Measurements from ENCODE around the gene MACROD2.

Gene MACROD2

DNA sequence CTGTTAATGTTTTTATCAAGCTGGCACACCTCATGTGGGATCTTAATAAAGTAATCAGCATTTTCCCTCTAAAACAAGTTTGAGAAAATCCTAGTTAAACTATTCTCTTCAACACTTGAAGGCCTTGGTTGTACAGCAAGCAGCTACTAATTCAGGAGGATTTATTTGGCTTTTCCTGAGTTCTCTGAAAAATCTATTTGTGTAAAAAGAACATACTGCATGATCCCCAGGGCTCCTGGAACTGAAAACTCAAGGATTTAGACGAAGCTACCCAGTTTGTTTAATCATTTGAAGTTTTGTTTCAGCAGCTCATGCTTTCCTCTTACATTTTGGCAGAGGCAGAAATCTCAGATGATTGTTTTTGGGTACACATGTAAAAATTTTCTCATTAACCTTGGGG lies 651.7 kb downstream of the MACROD2 start:
- DNase-seq (ENCODE audit: low read depth) = no peak

DNA sequence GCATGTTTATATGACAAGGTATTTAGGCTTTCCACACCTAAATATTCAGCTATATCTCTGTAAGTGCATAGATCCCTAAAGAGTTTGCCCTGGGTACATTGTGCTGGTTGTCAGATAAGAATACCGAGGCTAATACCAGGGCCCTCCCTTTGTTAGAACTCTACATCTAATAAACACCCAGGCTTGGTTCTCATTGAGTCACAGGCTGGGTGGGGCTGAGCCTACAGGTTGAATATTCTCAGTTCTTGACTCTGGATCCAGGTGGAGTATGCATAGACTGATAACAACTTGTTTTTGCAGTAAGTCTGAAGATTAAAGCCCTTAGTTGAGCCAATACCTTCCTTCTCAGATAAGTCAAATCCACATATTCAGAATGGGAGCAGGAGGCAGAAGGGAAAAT lies 654.3 kb downstream of the MACROD2 start:
- no peak for DNase-seq (ENCODE audit: low read depth)

DNA sequence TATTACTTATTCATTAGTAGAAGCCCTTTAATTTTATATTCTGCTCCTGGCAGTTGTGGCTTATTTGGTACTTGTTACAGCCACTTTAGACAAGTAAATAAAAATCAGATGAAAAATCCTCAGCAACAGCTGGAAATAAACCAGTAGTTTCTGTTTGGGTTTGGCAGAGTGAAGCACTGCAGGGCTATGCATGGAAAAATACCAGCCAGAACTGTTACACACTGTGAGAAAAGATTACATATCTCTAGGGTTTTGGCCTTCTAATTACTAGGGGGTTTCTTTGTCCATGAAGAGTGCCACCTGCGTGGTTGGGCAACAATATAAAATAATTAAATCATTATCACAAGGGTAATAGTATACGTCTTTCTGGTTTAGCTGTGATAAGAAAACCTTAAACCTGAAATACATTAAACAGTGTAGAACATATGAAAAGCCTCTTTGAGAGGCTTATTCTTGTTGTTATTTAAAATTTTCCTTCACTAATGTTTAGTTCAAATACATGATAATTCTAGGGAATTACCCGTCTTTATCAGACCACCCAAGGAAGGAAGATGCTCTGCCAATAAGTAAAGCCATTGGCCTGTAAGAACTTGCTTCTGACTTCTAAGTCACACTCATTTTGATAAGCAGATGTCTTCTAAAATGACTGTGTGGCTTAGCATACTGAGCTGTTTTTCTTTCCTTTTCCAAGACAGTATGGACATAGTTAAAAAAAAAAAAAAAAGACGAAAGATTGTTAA lies 662.1 kb downstream of the MACROD2 start:
- DNase-seq (ENCODE audit: low read depth) = no peak

DNA sequence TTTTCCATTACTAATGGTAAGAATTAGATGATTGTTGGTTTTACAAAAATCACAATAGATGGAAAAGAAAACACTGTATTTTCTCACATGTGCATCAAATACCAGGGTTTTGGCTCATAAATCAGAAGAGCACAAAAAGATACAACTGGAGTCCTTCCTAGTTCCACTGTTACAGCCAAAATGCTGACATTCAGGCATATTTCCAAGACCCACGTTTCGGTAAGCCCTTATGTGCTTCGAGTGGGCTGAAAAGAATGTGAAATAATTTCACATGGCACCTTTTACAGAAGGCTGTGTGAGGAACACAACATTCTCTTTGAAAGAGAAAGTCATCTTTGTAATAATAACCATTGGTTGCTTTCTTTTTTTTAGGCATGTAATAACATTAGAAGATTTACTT lies 668.8 kb downstream of the MACROD2 start:
- DNase-seq (ENCODE audit: low read depth) = no peak

DNA sequence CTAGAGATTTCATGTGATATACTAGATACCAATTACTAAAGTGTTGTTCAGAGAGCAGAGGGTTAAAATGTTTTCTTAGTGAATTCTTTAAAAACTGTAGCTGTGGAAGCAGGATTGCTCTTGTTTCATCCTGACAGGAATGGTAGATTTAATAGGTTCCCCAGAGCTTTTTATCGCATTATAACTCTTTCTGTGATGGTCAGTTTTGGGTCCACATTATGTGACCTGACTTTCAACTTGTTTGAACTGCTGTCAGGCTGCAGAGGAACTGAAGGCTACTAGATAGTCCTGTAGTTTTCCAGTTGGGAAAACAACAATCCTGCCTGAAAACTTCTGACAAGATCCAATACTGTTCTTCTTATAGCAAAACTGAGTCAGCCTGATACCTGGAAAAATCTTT lies 671.4 kb downstream of the MACROD2 start:
- no peak for DNase-seq (ENCODE audit: low read depth)

DNA sequence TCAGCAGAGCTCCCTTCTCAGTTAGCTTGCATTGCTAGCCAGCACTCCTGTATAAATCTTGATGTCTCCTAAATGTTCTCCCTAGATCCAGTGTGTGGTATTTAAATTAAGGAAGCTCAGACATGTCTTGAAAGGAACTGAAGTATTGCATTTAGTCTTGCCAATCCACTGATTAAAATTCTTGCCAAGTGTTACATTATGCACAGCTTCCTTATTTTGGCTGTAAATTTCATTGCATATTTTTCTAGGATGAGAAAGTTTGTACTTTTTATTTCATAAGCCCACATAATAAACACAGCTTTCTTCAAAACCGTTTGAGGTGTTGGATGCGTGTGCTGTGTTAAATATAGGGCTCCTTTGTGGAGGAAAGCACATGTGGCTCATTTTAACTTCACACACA lies 671.9 kb downstream of the MACROD2 start:
- DNase-seq (ENCODE audit: low read depth) = no peak

DNA sequence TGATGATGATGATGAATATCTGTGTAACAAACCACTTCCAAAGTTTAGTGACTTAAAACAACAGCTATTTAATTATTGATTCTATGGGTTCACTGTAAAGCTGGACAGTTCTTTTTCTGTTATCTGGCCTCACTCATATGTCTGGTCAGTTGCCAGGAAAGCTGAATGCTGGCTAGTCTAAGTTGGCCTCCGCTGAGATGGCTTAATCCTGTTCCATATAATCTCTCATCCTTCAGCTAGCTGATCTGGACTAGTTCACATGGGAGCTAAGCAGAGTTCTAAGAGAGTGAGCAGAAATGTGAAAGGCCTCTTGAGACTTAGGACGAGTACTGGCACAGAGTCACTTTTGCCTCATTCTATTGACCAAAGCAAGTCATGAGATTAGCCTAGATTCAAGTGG lies 676.8 kb downstream of the MACROD2 start:
- no peak for DNase-seq (ENCODE audit: low read depth)

DNA sequence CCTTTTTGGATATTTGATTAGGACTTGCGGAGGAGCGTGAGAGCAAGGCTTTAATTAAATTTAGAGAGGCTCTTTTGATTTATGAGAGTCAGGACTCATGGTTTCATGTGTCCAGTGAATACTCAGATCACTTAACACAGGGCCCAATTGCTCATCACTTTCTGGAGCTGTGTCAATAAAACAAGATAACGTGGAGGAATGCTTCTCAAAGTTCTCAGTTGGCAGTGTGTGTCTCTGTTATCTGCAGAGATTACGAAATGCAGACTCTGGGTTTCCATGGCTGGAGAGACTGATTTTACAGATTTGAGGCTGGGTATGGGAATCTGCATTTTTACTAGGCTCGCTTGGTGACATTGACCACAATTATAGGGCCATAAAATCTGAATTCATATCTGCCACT lies 677.8 kb downstream of the MACROD2 start:
- no peak for DNase-seq (ENCODE audit: low read depth)

DNA sequence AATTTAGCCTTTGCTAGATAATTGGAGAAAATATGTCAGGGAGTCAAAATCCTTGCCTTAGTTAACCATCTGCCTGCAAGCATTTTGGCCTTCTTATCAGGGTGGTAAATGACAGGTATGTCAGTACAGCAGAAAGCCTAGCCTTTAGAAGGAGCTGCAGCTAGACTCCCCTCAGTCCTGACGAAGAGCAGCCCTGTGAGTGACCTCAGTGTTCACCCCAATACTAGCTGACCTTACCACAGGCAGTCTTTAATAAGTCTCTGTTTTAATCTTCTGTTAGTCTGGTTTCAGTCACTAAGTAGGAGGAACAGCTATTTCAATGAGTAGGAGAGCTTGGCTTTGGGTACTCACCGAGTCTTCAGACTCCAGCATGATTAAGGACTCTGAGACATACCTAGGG lies 682.1 kb downstream of the MACROD2 start:
- DNase-seq (ENCODE audit: low read depth) = no peak

DNA sequence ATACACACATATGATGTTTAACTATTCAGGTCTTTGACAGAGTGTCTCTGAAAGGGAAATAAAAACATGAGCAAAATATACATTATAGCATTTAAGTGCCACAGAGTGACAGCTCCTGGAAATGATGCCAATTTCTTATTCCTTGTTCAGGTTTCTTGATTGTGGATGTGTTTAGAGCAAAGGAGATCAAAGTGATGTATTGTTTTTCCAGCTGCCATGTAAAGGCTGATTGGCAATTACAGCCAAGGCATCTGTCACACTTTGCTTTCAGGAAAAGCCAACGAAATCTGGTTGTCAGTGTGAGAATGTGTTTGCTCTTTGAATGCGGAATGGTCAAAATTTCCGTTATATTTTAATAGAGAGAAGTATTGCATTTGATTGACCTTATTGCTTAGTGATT lies 689.9 kb downstream of the MACROD2 start:
- DNase-seq (ENCODE audit: low read depth) = no peak

DNA sequence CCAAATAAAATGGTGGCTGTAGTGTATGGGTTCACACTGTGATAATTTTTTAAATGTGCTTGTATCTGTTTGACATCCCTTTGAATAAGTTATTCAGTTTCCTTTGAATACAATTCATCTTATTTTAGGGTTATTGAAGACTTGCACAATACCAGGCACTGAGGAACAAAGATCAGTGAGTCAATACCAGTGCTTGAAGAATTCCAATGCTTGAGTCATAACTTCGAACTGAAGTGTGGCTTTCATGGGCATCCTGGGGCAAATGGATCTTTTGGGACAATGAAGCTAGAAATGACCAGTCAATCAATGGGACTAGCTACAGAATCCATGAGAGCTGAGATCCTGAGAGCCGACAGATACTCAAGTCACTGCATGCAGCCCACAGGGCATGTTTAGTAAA lies 692.0 kb downstream of the MACROD2 start:
- no peak for DNase-seq (ENCODE audit: low read depth)

DNA sequence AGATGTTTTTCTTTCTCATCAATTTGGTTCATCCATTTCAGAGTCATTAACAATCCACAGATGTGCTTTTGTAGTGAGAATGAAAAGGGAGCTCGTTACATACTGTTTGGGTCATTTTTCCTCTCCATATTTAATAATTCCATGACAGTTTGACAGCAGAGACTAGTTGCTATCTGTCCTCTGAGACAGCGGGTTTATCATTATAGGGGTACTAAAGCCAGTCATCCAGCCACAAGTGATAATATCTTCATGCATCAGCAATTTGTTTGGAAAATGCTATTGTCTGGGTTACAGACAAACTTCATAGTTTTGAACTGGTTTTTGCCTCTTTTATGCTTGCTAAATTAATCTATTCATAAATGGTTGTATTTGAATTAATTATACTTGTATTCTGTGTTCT lies 692.7 kb downstream of the MACROD2 start:
- no peak for DNase-seq (ENCODE audit: low read depth)

DNA sequence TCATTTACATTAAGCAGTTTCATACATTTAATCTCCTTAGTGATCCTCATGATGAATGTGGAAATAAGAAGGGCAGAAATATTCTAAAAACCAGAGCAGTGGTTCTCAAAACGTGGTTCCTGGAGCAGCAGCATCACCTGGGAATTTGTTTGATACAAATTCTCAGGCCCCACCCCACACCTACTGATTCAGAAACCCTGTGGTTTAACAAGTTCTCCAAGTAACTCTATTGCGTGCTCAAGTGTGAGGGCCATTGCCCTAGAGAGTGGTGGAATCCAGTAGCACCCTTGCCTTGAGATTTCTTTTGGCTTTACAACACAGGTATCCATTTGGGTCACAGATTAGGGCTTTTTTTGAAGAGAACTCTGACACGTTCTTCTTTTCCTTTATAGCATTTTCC lies 696.7 kb downstream of the MACROD2 start:
- no peak for DNase-seq (ENCODE audit: low read depth)

DNA sequence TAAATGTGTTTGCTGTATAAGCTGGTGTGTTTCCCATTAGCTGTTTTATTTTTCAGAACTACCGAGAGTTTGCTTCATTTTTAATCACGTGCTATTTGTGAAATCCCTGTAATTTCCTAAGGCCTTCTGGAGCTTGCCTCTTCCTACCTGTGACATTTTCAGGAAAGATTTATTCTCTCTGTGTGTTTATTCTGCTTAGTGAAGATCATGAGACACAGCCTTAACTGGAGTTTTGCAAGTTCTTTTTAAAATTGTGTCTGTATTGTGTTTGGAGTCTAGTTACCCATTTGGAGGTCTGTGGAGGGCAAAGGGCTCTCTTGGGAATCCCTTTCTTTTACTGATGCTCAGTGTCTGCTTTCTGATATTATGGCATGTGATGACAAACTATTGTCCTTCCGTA lies 701.2 kb downstream of the MACROD2 start:
- no peak for DNase-seq (ENCODE audit: low read depth)

DNA sequence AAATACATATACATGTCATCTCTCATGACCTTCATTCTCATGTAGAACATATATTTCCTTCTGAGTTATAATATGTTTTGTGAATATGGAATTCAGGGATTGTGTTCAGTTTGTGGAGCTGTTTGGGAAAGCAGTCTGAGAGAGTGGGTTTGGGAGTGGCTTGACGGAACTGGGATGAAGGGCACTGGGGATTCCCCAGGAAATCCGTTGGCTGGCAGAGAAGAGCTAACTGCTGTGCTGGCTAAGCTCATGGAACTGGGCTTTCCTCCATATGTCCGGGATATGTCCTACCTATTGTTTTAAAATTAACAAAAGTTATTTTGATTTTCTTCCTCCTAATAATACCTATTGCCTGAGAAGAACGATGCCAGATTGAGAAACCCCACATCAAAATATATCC lies 701.6 kb downstream of the MACROD2 start:
- DNase-seq (ENCODE audit: low read depth) = no peak

DNA sequence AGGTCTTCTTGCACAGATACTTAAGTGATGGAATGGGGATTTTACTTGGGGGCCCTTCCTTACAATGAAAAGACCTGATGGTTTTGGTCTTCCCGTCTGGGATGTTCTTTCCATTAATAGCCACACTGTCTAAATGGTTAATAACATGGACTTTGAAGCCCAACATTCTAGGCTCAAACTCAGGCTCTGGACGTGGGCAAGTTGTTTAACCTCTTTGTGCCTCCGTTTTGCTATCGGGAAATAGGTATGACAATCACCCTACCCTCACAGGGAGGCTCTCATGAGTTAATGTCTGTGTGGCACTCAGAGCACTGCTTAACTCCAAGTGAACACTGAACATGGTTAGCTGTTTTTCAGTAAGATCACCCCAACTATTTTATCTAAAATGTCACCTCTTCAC lies 702.8 kb downstream of the MACROD2 start:
- DNase-seq (ENCODE audit: low read depth) = no peak

DNA sequence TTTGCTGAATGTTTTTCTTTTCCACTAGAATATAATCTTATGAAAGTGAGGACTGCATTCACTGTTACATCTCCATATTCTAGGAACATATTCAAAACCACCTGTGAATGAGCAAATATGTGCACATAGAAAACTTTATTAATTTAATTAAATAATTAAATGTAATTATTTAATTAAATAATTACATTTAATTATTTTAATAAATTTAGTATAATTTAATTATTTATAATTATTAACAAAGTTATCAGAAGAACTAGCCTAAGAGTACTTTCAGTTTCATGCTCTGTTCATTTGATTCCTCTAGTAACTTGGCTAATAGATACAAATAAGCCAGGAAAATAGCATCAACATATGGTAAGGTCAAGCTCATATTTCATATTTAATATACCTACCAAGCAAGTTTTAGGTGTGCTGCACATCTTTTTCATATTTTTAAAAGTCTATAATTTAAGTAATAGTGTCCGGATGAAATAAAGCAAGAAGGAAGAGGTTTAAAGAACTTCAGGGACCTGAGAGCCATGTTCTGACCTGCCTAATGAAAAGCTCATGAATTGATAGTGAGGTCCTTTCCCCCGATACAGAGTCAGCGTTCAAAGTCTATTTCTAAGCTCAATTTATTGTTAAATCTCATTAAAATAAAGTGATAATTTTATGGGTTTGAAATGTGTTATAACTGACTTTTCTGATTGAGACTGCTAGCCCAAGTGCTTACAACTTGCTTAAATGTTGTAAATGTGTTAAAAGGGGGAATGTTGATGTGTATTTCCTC lies 703.5 kb downstream of the MACROD2 start:
- DNase-seq (ENCODE audit: low read depth) = no peak

DNA sequence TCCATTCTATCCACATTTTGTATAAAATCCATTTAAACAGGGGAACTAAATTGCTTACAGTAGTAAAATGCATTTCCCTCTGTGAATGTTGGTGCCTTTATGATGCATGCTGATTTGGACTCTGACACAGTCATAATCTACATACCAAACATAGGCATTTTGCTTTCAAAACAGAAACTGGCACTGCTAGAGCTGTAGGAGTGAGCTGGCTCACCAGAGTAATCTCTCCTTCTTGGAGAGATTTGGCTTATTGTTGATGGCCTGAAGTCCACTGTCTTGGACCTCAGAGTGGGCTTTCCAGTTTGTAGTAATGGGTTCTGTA lies 705.3 kb downstream of the MACROD2 start:
- no peak for DNase-seq (ENCODE audit: low read depth)

DNA sequence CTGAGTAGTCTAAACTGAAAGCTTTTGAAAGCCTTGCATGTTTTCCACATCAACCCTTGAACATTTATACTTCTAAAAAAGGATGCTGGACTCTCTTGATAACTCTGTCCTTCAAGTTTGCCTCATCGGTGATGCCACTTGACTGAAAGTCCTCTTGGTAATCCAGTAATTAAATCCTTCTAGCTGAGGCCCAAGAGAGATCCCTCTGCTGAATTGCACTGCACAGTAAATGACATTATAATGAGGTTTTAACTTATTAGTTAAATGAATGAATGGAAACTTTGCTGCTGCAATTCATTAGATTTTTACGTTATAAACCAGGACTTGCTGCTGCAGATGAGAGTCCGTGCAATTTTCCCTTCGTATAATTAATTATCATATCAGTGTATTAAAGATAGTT lies 706.0 kb downstream of the MACROD2 start:
- no peak for DNase-seq (ENCODE audit: low read depth)

DNA sequence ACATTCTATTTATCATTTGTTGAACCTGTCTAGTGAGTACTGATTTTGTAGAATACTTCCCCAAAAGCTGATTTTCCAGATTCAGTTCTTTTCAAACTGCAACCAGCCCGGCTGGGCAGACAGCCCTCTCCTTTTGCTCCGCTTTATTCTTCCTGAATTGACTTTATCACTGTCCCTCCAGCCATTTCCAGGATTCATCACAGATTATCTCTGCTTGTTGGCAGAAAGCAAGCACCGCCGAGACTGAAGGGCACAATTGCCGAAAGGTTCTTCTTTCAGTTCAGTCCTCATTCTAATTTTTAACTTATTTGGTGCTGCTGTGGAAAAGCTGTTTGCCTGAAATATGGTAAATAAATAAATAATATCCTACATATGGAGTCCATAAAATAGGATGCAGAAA lies 711.2 kb downstream of the MACROD2 start:
- no peak for DNase-seq (ENCODE audit: low read depth)

DNA sequence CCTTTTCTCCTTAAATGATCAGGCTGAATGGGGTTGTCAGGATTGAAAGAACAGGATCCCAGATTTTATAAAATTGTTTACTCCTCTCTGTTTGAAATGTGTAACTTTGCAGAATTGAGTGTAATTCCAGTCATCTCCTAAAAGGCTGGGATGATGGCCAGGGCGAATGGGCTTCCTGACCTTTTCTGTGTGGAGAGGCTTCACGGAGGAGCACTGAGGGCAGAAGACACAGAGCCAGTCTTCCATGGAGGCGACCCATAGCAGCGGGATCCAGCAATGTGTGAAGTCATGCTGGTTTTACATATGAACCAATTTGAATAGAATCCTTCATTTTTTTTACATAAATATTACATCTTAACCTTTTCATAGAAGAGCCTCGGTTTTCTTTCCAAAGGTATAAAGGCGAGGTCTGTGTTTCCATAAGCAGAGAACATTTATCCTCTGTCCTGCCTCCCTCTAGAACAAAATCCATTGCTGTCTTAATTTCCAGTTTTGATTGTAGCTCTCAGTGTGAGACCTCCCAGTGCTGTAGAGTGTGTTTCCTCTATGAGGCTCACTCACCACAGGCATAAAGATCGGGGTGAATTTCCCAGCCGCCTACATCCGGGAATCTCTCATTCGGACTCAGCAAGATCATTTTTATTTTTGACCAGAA lies 711.8 kb downstream of the MACROD2 start:
- DNase-seq (ENCODE audit: low read depth) = no peak

DNA sequence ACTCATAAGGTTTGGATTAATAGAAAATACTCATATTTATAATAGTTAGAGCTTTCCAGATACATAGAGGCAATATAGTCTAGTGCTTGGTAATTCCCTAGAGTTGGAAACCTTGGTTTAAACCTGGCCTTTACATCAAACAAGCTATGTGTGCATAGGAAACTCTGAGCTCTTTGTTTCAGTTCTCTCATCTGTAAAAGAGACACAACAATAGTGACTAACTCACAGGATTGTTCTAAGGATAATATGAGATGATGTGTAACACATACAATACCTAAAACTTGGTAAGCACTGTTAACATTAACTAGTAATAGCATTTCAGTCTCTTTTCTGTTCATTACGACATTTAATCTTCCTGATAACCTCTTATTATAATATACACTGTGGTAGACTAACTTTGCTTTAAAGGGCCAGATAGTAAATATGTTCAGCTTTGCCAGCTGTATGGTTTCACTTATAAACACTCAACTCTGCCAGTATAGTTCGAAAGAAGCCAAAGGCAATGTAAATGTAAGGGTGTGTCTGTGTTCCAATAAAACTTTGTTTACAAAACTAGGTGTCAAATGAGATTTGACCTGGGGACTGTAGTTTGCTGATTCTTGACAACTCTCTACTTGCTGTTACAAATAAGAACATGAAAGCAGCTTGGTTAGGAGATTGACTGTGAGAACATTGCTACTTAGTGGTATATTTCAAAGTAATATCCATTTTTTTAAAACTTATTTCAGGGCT lies 712.7 kb downstream of the MACROD2 start:
- no peak for DNase-seq (ENCODE audit: low read depth)

DNA sequence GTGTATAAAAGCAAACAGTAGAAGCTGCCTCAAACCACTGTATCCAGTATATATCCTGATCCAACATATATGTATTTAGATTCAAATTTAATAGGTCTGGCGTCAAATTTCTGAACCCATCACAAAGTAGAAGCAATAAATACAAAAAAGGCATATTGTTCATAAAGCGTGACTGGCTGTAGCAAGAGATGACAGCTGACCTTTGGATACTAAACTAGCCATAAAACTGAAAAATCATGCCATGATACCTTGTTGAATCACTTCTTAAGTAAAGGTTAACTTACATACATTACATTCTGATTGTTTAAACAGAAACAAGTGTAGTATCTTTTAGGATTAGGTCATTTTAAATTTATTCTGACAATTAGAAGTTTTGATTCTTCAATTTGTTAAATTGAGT lies 714.1 kb downstream of the MACROD2 start:
- DNase-seq (ENCODE audit: low read depth) = no peak
